ENCODE data around the gene NANS. TPM values are rescaled to one million over a fixed set of nuclear protein-coding genes. Genes with fewer than 3 reads are reported as not detected.
A peak's percentile ranks its signal among the peaks of the same experiment; 100 is the strongest.

NANS gene
- polyA plus RNA-seq, 1 donor from 2014 or later: 16.9 TPM

DNA sequence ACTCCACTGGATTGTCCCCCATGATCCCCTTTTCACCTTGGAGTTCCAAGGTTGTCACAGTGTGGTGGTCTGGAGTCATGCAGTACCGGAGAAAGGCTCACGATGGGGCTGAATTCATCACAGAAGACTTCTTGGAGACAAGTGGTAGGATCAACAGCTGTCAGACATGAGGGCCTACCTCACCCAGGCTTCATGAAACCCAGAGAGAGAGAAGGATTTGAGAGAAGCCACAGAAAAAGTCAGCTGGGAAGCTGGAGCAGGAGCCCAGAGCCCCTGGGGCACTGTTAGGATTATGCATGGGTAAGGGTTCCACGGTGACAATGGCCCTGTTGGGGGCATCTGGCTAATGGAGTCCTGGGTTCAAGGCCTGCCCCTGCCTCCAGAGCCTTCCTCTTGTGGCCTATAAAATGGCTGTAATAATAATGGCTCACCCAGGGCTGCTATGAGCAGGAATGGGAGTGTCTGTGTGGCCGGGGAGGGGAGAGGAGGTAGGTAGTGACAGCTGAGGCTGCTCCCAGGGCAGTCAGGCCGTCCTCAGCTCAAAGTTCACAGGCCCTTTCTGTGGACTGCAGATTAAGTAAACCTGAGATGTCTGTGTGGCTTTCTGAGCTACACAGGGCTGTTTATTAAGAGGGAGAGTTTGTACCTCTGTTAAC lies 61.6 kb downstream of the NANS start:
- no peaks in the 10 kb centered on the region for H3K9me2 ChIP-seq (ENCODE audit: insufficient read depth, low read length)
- H3K4me2 ChIP-seq (ENCODE audit: low read length): no peak overlapping the region
- no peaks in the 10 kb centered on the region for H3K9me3 ChIP-seq (ENCODE audit: low read length)
- peaks cover 15% of the 10 kb centered on the region for H3K27me3 ChIP-seq (ENCODE audit: insufficient read depth, low read depth, low read length)
- no peak overlapping the region for H3K9ac ChIP-seq (ENCODE audit: low read length)
- no peak overlapping the region for H3K27ac ChIP-seq (ENCODE audit: low read length)
- no peak overlapping the region for H2AFZ ChIP-seq (ENCODE audit: low read depth, low read length)
- TF ChIP-seq EZH2 (IDR thresholded peaks at IDR 0.05; ENCODE audit: borderline replicate concordance, insufficient read depth, low read length, poor library complexity, severe bottlenecking) (no peak), RAD21 (conservative IDR thresholded peaks at IDR 0.05) (no peak), TAF1 (IDR thresholded peaks at IDR 0.05; ENCODE audit: low read depth) (no peak), SMC3 (conservative IDR thresholded peaks at IDR 0.05; ENCODE audit: poor library complexity) (no peak), MXI1 (conservative IDR thresholded peaks at IDR 0.05; ENCODE audit: poor library complexity, severe bottlenecking) (no peak), EP300 (conservative IDR thresholded peaks at IDR 0.05; ENCODE audit: poor library complexity, severe bottlenecking) (no peak), POLR2AphosphoS5 (IDR thresholded peaks at IDR 0.05) (no peak)
- TF ChIP-seq, protein P1, sequence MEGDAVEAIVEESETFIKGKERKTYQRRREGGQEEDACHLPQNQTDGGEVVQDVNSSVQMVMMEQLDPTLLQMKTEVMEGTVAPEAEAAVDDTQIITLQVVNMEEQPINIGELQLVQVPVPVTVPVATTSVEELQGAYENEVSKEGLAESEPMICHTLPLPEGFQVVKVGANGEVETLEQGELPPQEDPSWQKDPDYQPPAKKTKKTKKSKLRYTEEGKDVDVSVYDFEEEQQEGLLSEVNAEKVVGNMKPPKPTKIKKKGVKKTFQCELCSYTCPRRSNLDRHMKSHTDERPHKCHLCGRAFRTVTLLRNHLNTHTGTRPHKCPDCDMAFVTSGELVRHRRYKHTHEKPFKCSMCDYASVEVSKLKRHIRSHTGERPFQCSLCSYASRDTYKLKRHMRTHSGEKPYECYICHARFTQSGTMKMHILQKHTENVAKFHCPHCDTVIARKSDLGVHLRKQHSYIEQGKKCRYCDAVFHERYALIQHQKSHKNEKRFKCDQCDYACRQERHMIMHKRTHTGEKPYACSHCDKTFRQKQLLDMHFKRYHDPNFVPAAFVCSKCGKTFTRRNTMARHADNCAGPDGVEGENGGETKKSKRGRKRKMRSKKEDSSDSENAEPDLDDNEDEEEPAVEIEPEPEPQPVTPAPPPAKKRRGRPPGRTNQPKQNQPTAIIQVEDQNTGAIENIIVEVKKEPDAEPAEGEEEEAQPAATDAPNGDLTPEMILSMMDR (IDR thresholded peaks at IDR 0.05; ENCODE audit: poor library complexity, severe bottlenecking): no peak
- TF ChIP-seq, protein P2, sequence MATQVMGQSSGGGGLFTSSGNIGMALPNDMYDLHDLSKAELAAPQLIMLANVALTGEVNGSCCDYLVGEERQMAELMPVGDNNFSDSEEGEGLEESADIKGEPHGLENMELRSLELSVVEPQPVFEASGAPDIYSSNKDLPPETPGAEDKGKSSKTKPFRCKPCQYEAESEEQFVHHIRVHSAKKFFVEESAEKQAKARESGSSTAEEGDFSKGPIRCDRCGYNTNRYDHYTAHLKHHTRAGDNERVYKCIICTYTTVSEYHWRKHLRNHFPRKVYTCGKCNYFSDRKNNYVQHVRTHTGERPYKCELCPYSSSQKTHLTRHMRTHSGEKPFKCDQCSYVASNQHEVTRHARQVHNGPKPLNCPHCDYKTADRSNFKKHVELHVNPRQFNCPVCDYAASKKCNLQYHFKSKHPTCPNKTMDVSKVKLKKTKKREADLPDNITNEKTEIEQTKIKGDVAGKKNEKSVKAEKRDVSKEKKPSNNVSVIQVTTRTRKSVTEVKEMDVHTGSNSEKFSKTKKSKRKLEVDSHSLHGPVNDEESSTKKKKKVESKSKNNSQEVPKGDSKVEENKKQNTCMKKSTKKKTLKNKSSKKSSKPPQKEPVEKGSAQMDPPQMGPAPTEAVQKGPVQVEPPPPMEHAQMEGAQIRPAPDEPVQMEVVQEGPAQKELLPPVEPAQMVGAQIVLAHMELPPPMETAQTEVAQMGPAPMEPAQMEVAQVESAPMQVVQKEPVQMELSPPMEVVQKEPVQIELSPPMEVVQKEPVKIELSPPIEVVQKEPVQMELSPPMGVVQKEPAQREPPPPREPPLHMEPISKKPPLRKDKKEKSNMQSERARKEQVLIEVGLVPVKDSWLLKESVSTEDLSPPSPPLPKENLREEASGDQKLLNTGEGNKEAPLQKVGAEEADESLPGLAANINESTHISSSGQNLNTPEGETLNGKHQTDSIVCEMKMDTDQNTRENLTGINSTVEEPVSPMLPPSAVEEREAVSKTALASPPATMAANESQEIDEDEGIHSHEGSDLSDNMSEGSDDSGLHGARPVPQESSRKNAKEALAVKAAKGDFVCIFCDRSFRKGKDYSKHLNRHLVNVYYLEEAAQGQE (IDR thresholded peaks at IDR 0.05; ENCODE audit: borderline replicate concordance): no peak
- H4K20me1 ChIP-seq (ENCODE audit: insufficient read depth): no peaks in the 10 kb centered on the region
- peak overlapping the region; percentile 69 for H3K4me3 ChIP-seq (ENCODE audit: low read length)
- H3K79me2 ChIP-seq (replicated peaks; ENCODE audit: insufficient read depth, low read length): no peaks in the 10 kb centered on the region
- H3F3A ChIP-seq (ENCODE audit: insufficient read depth, low read length, poor library complexity, severe bottlenecking): no peaks in the 10 kb centered on the region
- H3K36me3 ChIP-seq (ENCODE audit: insufficient read depth, low read length): no peaks in the 10 kb centered on the region

DNA sequence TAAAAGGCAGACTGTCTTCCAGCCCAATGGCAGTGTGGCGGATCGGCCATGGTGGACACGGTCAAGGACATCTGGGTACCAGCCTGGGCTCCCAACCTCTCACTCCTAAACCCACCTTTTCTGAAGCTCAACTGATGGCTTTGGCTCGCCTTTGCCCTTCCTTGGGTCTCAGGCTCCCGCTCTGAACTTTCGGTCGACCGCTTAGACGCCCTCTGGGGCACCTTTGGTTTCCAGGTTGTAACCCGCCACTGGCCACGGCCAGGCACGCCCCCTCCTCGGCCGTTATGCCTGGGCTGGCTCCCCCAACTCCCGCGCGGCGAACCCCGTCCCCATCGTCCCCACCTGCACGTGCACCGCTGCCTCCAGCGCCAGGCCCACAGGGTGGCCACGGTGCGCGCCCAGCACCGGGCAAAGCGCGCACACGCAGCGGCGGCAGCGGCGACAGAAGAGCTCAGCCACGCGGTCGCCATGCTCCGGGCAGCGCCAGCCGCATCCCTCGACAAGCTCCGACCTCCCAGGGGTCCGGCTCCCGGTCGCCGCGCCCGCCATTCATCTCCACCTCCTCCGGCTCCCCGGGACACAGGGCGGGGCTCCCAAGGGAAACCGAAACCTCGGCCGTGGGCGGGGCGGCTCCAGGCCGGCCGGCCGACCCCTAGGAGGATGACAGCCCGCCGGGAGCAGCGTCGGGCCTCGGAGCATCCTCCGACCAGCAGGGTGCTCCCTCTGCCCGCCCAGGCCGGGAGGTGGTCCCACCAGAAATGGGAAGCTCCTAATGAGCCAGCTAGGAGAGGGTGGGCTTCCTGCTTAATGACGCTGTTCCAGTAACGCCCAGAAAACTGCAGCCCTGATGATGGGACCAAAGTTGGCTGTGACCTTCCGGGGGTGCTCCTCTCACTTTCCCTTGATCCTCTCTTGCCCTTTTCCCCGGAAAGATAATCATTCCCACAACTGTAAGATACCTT lies 62.4 kb downstream of the NANS start, which contains the start of gene TRIM14:
Gene TRIM14 (minus strand): TSS at position 583 of the 962 bp plus-strand sequence. CDS start 34 bp downstream, at position 549.
- no peaks in the 10 kb centered on the region for H3K36me3 ChIP-seq (ENCODE audit: insufficient read depth, low read length)
- H2AFZ ChIP-seq (ENCODE audit: low read depth, low read length): no peak within 1 kb of the TSS
- H3K27me3 ChIP-seq (ENCODE audit: insufficient read depth, low read depth, low read length): peaks cover 15% of the 10 kb centered on the region
- peak within 1 kb of the TSS; percentile 69 for H3K4me3 ChIP-seq (ENCODE audit: low read length)
- no peaks in the 10 kb centered on the region for H4K20me1 ChIP-seq (ENCODE audit: insufficient read depth)
- no peaks in the 10 kb centered on the region for H3K79me2 ChIP-seq (replicated peaks; ENCODE audit: insufficient read depth, low read length)
- no peak within 1 kb of the TSS for H3K4me2 ChIP-seq (ENCODE audit: low read length)
- peak within 1 kb of the TSS; percentile 38 for H3K9ac ChIP-seq (ENCODE audit: low read length)
- no peak within 1 kb of the TSS for H3K27ac ChIP-seq (ENCODE audit: low read length)
- no peaks in the 10 kb centered on the region for H3K9me3 ChIP-seq (ENCODE audit: low read length)
- no peaks in the 10 kb centered on the region for H3F3A ChIP-seq (ENCODE audit: insufficient read depth, low read length, poor library complexity, severe bottlenecking)
- TF ChIP-seq MXI1 (conservative IDR thresholded peaks at IDR 0.05; ENCODE audit: poor library complexity, severe bottlenecking) (peak; percentile 69), POLR2AphosphoS5 (IDR thresholded peaks at IDR 0.05) (no peak)
- H3K9me2 ChIP-seq (ENCODE audit: insufficient read depth, low read length): no peaks in the 10 kb centered on the region
